ENCODE data around the gene DCBLD2.

The DCBLD2 gene

DNA sequence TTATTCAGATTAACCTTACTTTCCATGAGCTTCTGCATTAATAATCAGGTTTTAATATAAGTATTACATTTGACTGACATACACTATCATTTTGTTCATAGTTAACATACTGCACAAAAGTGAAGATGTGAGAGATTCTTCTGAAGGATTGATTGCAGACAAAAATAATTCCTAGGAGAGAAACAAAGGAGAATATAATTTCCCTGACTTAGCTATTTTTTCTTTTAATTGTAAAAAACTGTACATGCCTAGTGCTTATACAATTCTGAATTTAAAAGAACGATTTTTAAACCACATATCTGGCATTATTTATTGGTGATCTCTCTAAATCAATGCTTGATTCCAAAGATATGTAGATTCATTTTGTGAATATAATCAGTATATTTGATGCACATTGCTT lies 11.0 kb upstream of the DCBLD2 start:
- no peaks in the 10 kb centered on the region for H3K36me3 ChIP-seq (ENCODE audit: control insufficient read depth, insufficient read depth, low read length)
- H3K4me1 ChIP-seq: no peaks in the 10 kb centered on the region
- H3K27ac ChIP-seq: no peak overlapping the region
- H3K9me3 ChIP-seq (ENCODE audit: control insufficient read depth, low read length): no peaks in the 10 kb centered on the region
- no peak overlapping the region for H3K9ac ChIP-seq
- no peak overlapping the region for H3K4me2 ChIP-seq (ENCODE audit: low read length)
- H3K27me3 ChIP-seq (ENCODE audit: control insufficient read depth, insufficient read depth, low read length): no peaks in the 10 kb centered on the region
- no peaks in the 10 kb centered on the region for H3K79me2 ChIP-seq
- H3K4me3 ChIP-seq (ENCODE audit: low read depth, low read length): no peak overlapping the region
- no peak overlapping the region for H2AFZ ChIP-seq
- TF ChIP-seq, protein P1, sequence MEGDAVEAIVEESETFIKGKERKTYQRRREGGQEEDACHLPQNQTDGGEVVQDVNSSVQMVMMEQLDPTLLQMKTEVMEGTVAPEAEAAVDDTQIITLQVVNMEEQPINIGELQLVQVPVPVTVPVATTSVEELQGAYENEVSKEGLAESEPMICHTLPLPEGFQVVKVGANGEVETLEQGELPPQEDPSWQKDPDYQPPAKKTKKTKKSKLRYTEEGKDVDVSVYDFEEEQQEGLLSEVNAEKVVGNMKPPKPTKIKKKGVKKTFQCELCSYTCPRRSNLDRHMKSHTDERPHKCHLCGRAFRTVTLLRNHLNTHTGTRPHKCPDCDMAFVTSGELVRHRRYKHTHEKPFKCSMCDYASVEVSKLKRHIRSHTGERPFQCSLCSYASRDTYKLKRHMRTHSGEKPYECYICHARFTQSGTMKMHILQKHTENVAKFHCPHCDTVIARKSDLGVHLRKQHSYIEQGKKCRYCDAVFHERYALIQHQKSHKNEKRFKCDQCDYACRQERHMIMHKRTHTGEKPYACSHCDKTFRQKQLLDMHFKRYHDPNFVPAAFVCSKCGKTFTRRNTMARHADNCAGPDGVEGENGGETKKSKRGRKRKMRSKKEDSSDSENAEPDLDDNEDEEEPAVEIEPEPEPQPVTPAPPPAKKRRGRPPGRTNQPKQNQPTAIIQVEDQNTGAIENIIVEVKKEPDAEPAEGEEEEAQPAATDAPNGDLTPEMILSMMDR (IDR thresholded peaks at IDR 0.05): no peak

DNA sequence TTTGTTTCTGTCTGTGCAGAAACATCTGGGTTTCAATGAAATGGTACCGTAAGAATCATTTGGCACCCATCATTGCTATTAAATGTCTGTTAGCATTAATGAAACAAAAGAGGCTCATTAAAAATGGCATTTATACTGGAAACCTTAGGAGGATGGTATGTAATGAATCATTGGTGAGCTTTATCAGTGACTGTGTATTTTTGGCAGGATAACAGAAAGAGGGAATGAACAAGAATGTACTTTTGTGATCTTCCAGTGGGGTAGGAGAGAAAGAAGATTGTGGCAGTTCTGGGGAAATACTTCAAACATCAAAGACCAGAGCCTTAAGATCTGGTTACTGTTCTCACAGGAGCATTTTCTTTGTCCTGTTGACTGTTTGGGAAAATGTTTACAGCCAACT lies 4.7 kb upstream of the DCBLD2 start:
- Histone ChIP-seq H3K4me3 (ENCODE audit: low read depth, low read length) (no peak overlapping the region), H3K79me2 (no peaks in the 10 kb centered on the region), H2AFZ (no peak overlapping the region), H3K9ac (no peak overlapping the region), H3K27ac (no peak overlapping the region), H3K27me3 (ENCODE audit: control insufficient read depth, insufficient read depth, low read length) (no peaks in the 10 kb centered on the region), H3K4me2 (ENCODE audit: low read length) (no peak overlapping the region), H3K9me3 (ENCODE audit: control insufficient read depth, low read length) (no peaks in the 10 kb centered on the region), H3K4me1 (peaks cover 3% of the 10 kb centered on the region), H3K36me3 (ENCODE audit: control insufficient read depth, insufficient read depth, low read length) (no peaks in the 10 kb centered on the region)
- TF ChIP-seq, protein P1 (IDR thresholded peaks at IDR 0.05): no peak

DNA sequence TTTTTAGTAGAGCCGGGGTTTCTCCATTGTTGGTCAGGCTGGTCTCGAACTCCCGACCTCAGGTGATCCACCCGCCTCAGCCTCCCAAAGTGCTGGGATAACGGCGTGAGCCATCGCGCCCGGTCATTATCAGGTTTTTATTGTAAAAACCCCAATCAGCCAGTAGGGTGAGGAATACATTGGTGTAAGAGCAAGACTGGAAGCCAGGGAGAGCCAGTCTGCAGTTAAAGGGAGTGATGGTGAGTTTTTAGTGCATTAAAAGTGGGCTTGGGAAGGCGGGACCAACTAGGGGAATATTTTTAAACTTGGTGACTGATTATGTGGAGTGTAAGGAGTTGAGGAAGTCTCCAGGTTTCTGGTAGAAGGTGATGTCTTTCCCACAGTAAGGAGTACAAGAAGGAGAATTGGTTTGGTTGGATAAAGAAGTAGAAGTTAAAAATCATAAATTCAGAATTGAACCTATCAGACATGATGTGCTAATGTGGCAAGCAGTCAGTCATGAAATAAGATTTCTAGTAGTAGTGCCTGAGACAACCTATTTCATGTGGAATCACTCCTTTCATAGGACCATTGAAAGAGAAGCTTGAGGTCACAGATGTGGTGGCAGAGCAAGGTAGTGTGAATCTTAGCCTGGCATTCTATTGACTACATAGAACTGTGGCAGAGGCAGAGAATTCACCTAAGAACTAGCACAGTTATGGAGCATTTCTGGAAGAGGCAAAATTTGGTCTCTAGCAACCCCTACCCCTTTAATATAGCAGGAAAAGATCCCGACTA lies 2.4 kb upstream of the DCBLD2 start:
- H3K4me2 ChIP-seq (ENCODE audit: low read length): no peak overlapping the region
- H3K4me3 ChIP-seq (ENCODE audit: low read depth, low read length): no peak overlapping the region
- TF ChIP-seq, protein P1 (IDR thresholded peaks at IDR 0.05): no peak
- H3K27me3 ChIP-seq (ENCODE audit: control insufficient read depth, insufficient read depth, low read length): no peaks in the 10 kb centered on the region
- no peaks in the 10 kb centered on the region for H3K9me3 ChIP-seq (ENCODE audit: control insufficient read depth, low read length)
- H3K27ac ChIP-seq: no peak overlapping the region
- peaks cover 6% of the 10 kb centered on the region for H3K79me2 ChIP-seq
- H2AFZ ChIP-seq: no peak overlapping the region
- H3K9ac ChIP-seq: no peak overlapping the region
- peaks cover 3% of the 10 kb centered on the region for H3K4me1 ChIP-seq
- H3K36me3 ChIP-seq (ENCODE audit: control insufficient read depth, insufficient read depth, low read length): no peaks in the 10 kb centered on the region

DNA sequence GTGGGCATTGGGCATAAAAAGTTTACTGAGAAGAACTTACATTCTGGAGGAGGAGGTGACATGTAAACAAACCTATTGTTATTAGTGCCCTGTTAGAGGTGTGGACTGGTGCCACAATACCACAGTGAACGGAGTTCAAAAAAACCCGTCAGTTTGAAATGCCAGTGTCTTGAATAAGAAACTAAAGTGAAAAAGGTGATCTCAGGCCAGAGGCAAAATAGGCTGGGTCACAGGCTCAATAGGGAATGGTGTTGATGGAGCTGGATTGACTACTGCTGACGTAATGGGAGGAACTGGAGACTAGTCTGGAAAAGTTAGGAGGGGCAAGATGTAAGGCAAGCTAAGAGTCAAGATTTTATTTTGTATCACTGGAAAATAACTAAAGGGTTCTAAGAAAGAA lies 1.6 kb upstream of the DCBLD2 start:
- H3K9me3 ChIP-seq (ENCODE audit: control insufficient read depth, low read length): no peaks in the 10 kb centered on the region
- no peak overlapping the region for H3K9ac ChIP-seq
- peak overlapping the region; percentile 97 for H2AFZ ChIP-seq
- TF ChIP-seq, protein P1 (IDR thresholded peaks at IDR 0.05): no peak
- no peaks in the 10 kb centered on the region for H3K36me3 ChIP-seq (ENCODE audit: control insufficient read depth, insufficient read depth, low read length)
- H3K79me2 ChIP-seq: peaks cover 6% of the 10 kb centered on the region
- H3K4me2 ChIP-seq (ENCODE audit: low read length): no peak overlapping the region
- H3K4me3 ChIP-seq (ENCODE audit: low read depth, low read length): no peak overlapping the region
- no peak overlapping the region for H3K27ac ChIP-seq
- H3K27me3 ChIP-seq (ENCODE audit: control insufficient read depth, insufficient read depth, low read length): no peaks in the 10 kb centered on the region
- peaks cover 3% of the 10 kb centered on the region for H3K4me1 ChIP-seq

DNA sequence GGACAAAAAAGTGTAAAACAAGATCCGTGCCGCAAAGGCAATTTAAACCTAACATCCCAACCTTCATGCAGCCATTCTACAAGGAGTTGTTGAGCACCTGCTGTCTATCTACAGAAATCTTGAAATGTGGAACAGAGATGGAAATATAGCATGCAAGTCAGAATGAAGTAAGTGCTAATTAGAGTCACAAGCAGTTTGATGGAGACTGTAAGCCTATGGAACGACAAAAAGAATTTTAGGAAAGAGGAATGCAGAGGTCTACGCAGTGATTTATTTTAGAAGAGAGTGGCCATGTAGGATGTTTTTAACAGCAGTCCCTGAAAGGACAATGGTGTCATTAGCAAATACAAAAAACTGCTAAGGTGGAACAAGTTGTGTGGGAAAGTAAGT lies 851 bp upstream of the DCBLD2 start:
- Histone ChIP-seq H3K9me3 (ENCODE audit: control insufficient read depth, low read length) (no peaks in the 10 kb centered on the region), H3K4me2 (ENCODE audit: low read length) (peak overlapping the region; percentile 94), H3K4me1 (peaks cover 3% of the 10 kb centered on the region), H3K27ac (peak overlapping the region; percentile 86), H3K9ac (no peak overlapping the region), H3K27me3 (ENCODE audit: control insufficient read depth, insufficient read depth, low read length) (no peaks in the 10 kb centered on the region), H3K79me2 (peaks cover 6% of the 10 kb centered on the region), H3K36me3 (ENCODE audit: control insufficient read depth, insufficient read depth, low read length) (no peaks in the 10 kb centered on the region), H3K4me3 (ENCODE audit: low read depth, low read length) (peak overlapping the region; percentile 77), H2AFZ (peak overlapping the region; percentile 97)
- TF ChIP-seq, protein P1 (IDR thresholded peaks at IDR 0.05): no peak
